D341Med (cell line): ENCODE measurements around the gene WDPCP.
"Not testable (repeated sequence)": the region's sequence is repeated elsewhere in the genome, so short reads cannot be mapped to it uniquely, and the experiment has no call there.

Experiments
- DNase-seq: peaks from one replicate; pipeline ENCODE4 v3.0.0; 2012; ENCODE audit warnings: low spot score

The WDPCP gene

DNA sequence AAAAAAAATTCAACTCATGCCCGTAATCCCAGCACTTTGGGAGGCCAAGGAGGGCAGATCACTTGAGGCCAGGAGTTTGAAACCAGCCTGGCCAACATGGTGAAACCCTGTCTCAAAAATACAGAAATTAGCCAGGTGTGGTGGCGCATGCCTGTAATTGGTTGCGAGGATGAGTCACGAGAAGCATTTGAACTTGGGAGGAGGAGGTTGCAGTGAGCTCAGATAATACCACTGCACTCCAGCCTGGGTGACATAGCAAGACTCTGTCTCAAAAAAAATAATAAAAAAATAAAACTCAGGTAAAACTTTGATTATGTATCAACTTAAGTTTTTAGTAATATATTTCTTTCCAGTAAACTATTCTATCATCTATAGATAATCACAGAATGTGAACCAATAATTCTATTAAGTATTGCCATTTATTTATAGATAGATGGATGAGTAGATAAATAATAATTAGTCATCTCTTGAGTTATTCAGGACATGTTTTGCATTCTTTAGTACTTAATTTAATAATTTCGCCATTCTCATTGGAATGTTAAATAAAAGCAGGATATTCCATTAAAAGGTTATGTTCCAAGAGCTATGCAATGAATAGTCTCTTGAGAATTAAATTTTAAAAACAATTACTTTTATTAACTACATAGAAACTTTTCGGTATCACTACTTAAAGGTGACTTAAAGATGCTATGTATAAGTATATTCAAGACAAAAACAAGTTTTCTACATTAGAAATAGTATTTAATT is 48.7 kb downstream of the WDPCP start:
- no peak for DNase-seq

DNA sequence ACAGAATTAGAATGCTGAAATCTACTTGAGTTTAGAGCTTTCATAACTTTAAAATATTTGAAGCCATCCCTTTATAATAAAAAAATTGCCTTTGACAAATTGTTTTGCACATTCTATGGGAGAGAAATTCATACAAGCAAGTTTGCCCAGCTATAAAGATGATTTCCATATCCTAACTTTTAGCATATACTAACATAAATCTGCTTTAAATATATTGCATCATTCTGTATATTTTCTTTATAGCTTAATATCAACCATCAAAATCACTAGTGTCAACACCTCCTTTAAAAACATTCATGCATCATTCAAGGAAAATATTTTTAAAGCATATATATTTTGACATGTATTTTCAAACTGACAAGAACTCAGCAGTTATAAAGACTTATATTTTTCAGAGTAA is 49.9 kb downstream of the WDPCP start:
- DNase-seq, result no peak

DNA sequence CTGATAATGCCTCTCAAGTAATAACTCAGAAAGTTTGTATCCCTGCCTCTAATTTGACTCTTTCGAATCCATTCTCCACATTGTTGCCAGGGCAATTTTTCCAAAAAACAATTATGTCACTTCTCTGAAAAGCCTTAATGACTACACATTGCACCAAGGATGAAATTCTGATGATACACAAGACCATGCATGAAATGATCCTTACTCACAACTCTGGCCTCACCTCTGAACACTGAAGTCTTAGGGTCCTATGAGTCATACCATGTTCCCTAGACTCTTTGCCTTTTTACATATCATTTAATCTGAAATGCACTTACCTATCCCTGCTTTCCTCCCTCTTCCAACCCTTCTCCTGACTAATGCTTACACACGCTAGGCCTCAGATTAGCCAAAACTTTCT is 51.0 kb downstream of the WDPCP start:
- no peak for DNase-seq

DNA sequence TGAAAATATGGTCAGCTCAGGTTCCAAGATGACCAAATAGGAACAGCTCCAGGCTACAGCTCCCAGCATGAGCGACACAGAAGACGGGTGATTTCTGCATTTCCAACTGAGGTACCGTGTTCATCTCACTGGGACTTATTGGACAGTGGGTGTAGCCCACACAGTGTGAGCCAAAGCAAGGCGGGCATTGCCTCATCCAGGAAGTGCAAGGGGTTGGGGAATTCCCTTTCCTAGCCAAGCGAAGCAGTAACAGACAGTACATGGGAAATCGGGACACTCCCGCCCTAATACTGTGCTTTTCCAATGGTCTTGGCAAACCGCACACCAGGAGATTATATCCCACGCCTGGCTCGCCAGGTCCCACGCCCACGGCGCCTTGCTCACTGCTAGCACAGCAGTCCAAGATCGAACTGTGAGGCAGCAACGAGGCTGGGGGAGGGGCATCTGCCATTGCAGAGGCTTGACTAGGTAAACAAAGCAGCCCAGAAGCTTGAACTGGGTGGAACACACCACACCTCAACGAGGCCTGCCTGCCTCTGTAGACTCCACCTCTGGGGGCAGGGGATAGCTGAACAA is 57.5 kb downstream of the WDPCP start:
- DNase-seq, result no peak

DNA sequence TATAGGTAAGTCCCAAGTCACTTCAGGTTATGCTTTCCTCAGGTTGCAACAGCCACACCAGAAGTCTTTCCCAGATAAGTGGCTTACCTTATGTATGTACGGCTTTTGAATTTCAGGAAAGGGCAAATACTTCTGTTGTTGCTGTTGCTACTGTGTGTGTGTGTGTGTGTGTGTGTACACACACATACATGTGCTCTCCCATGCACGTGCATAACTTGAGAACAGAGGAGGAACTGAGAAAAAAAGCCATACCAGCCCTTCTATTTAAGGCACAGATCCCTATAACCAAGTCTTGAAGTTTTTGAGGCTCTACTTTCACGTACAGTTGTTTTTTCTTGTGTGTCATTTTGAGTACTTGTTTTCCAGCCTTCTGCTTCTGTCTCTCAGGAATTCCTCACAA is 62.4 kb downstream of the WDPCP start:
- DNase-seq, result no peak

DNA sequence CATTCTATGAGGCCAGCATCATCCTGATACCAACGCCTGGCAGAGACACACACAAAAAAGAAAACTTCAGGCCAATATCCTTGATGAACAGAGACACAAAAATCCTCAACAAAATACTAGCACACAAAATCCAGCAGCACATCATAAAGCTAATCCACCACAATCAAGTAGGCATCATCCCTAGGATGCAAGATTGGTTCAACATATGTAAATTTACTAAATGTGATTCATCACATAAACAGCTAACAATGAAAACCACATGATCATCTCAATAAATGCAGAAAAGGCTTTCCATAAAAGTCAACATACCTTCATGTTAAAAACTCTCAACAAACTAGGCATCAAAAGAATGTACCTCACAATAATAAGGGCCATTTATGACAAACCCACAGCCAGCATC is 65.3 kb downstream of the WDPCP start:
- no peak for DNase-seq

DNA sequence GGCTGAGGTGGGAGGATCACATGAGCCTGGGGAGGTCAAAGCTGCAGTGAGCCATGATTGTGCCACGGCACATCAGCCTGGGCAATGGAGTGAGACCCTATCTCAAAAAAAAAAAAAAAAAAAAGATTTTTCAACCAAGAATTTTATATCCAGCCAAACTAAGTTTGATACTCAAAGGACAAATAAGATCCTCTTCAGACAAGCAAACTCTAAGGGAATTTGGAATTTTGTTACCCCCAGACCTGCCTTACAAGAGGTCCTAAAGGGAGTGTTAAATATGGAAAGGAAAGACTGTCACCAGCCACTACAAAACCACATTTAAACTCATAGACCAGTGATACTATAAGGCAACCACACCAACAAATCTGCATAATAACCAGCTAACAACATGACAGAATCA is 67.5 kb downstream of the WDPCP start:
- DNase-seq, result no peak

DNA sequence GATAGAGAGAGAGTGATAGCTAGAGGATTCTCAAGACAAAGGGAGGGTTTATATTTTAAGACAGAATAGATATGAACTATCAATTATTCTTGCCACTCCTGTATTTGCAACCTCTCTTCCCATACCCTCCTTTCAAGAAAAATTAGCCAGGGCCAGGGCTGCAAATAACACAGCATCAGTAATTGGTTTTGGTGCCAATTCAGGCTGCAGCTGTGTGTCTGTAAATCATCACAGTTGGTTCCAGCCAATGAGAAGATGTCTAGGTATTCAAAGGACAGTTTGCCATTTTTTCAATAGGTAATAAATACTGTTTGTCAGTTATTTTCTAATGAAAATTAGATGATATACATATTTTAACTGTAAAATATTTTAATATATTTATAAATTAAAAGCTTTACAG is 73.5 kb downstream of the WDPCP start:
- DNase-seq, result no peak

DNA sequence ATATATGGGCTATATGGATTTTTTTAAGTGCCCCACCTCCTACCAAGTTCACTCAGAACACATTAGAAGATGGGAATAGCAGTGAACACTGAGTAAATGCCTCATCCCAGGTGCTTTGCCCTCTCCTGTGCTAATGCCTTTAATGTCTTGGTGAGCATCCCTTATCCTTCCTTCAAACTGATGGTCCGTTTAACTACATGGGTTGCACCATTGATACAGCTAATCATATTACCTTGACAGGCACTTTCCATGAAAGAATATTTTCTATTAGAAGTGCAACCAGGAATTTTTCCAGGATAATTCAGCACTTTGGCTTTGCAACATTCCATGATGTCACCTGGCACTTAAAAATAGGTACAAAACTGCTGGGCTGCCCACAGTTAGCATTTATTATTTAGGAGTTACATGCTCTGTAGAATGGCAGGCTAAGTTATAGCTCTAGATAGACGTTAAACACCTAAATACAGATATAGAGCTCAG is 74.0 kb downstream of the WDPCP start:
- DNase-seq, result no peak

DNA sequence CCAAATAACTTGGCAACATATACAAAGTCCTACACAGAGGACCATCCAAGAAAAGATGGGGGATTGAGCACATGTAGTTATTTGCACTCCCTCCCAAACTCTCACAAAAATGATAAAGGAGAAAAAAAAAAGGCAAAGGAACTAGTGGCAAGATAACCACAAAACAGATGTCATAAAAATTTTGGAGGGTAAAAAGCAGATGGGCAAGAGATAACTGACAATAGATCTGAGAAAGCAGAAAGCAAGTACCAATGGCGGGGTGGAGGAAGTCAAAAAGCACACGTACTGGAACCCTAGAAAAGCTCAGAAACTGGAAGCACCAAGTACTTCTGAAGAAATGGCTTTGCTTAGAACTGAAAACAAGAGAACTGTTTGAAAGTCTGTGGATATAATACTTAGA is 82.0 kb downstream of the WDPCP start:
- no peak for DNase-seq

DNA sequence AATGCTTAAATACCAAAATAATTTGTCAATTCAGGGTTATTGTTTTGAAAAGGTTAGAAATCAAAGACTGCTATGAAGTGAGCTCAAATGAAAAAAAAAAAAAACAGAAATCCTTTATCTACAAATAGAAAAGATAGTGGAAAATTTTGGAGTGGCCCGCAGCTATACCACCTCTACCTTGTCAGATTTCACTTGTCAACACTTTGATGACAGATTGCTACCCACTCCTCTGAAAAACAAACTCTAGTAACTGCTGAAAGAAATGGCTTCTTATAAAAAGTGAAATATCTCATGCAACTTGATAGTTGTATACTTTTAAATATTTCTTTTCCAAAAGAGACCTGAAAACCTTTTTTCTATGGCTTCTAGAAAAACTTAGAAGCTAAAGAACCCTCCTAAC is 84.5 kb downstream of the WDPCP start:
- no peak for DNase-seq

DNA sequence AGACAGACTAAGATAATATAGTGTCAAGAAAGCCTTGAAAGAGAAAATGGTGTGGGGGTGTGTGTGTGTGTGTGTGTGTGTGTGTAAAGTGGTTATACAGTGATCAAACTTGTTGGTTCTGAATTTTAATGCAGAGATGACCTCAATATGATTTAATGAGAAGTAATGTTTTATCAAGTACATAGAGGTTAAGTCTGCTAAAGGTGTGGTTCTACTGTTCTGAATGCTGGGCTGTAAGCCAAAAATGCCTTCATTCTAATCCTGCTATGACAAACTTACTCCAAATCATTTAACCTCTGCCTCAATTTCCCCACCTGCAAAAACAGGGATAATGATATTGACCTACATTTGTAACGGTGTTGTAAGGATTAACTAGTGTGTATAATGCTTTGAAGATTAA is 87.9 kb downstream of the WDPCP start:
- DNase-seq, result no peak

DNA sequence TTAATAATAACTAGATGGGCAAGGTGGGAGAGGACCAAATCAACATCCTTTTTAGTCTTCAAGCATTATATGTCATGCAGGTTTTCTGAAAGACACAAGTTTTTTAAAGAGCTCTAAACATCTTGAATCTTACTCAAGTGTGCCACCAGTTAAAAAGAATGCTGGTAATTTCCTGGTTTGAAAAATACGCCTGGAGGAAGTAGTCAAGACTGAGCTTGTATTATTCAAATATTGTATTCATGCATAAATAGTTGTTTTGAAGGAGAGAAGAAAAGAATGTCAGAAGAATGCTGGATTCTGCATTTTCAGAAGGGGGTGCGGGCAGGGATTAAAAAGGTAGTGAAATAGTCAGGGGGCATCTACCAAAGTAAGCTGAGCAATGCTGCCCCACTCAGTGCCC is 90.7 kb downstream of the WDPCP start:
- no peak for DNase-seq

DNA sequence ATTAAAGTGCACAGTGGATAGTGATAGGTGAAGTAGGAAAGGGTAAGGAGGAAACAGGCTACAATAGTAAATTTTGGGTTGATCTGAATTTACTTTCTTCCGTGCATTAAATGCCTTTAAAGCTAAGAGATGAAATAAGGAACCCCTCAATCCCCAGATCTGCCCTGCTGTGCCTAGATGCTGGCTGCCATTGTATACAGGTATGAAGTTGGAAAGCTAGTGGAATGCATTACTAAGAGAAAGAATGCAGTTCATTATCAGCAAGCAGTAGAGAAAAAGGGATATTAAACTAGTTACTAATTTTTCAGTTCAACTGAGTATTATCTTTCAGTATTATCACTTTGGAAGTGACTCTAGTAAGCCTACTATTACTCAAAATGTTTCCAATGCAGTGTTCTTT is 93.3 kb downstream of the WDPCP start:
- no peak for DNase-seq

DNA sequence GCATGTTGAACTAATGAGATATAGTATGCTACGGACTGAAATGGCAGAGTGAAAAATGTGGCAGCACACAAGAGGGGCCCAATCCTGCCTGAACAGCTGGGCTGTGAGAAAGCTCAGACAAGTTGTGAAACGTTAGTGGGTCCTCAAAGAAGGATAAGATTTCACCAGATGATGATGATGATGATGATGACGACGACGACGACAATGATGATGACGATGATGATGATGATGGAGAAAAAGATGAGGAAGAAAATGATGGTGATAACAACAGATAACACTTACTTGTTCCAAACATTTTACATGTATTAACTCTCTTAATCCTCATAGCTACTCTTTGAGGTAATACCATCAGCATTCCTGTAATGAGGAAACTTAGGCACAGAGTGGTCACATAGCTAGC is 94.2 kb downstream of the WDPCP start:
- DNase-seq, result no peak

DNA sequence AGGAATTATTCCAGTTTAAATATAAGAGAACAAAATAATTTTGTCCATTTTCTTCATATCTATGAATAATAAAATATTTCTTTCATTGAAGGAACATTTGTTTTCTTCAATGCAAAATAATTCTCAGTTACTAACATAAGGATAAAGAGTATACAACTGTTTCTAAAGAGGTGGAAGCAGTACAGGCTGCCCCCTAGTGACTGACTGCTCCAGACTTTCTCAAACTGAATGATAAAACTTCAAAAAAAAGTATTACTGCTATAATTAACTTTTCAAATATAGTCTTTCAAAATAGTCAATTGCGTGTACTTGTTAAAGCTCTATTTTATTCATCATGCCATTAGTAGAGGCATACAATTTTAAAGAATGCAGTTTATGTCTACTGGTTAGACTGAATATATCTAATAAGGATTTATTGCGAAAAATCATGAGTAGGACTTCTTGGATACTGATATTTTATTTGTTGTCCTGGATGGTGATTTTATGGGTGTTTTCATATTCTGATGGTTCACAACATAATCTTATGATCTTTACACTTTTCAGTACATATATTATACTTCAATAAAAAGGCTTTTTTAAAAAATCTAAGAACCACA is 100.1 kb downstream of the WDPCP start:
- DNase-seq, result peak; percentile 25

DNA sequence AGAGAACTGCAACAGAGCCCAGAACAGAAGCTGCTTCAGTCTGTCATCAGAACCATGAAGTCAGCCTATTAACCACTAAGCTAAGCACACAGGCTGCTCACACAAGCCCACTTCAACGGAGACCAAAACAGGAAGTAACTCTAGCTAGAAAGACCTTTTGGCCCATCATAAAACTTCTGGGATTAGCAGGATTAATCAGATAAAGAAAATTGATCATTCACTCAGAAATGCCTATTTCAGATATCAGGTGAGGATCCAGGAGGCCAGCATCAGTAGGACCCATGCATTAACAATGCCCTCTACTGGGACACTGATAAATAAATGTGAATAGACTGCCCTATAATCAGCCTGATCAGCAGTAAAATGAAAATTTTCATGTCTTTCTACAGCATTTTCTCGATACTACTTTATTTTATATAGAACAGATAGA is 101.4 kb downstream of the WDPCP start:
- DNase-seq, result peak; percentile 19

DNA sequence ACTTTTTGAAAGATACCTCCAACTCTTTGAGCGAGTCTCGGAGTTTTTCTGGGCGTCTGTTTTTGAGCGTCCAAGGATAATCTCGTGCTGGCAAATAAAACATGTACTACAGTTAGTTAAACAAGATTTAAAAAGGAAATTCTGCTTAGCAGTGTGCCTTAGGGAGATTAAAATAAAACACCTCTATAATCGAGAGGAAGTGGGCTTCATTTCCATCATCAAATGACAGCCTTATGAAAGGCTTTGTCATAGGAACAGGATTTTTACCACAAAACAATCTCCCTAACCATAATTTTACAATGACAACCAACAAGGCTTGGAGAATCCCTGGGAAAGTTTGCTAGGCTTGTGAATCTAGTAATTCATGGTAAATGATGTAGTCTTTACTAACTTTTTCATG is 103.4 kb downstream of the WDPCP start:
- DNase-seq, result no peak

DNA sequence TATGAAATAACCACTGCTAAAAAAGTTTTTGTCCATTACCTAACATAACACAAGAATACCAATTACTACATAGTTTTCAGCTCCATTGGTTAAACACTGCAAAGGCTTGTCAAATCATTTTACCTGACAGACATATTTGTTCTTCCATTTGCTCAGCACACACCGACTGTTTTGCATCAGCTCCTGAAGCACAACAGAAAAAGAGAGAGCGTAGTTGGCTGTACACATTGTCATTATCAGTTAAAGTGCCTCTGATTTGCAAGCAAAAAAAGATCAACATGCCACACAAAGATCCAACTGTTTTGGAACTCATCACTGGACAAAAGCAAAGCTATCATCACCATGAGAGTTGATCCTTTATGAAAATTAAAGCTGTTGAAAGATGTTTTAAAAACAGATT is 103.8 kb downstream of the WDPCP start:
- DNase-seq, result no peak

DNA sequence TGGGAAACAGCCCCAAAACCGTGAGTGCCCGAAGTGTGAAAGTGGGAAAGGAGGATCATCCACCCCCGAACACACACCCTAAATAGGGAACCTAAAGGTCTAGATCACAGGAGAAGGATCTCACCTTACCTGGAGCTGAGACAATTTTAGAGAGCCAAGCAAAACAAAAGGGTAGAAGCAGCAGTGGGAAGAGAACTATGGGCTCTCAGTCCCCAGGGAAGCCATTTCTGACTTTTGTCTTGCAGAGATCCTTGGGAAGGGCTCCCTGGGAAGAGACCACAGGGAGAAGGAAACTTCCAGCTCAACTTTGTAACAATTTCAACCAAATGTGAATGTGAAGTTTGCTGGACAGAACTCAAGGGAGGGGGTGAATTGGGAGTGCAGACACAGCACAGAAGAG is 110.6 kb downstream of the WDPCP start:
- no peak for DNase-seq

DNA sequence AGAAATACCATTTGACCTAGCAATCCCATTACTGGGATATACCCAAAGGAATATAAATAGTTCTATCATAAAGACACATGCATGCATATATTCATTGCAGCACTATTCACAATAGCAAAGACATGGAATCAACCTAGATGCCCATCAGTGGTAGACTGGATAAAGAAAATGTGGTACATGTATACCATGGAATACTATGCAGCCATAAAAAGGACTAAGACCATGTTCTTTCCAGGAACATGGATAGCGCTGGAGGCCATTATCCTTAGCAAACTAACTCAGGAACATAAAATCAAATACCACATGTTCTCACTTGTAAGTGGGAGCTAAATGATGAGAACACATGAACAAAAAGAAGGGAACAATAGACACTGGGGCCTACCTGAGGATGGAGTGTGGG is 119.0 kb downstream of the WDPCP start:
- not testable (repeated sequence) for DNase-seq

DNA sequence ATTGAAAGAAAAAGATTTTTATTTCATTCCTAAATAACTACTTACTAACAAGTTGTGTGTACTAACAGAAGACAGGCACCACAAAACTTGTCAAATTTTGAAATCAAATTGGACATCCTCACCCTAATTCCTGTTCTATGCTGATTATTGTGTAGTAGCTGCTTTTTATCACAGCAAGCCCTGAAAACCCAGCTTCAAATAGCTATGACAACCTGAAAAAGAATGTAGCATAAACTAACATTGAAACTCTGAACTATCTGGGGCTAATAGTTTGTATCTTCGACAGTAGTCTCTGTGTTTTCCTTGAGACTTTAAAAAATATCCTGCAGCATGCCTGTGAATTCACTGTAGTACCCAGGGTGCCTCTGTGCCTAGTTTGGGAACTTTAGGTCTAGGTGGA is 122.6 kb downstream of the WDPCP start:
- DNase-seq, result no peak

DNA sequence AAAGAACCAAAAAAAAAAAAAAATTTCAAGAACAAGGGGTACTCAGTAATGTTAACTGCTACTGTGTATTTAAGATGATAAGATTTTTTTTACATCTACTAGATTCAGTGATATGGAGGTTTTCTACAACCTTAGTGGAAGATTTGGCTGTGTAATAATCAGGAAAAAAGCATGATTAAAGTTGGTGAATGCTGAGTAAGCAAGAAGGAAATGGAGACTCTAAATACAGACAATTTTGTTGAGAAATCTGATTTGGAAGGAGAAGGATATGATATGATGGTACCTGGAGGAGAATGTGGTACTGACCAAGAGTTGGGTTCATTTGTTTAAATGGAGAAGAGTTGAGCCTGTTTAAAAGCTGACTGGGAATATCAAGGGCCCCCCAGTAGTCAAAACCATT is 125.1 kb downstream of the WDPCP start:
- no peak for DNase-seq

DNA sequence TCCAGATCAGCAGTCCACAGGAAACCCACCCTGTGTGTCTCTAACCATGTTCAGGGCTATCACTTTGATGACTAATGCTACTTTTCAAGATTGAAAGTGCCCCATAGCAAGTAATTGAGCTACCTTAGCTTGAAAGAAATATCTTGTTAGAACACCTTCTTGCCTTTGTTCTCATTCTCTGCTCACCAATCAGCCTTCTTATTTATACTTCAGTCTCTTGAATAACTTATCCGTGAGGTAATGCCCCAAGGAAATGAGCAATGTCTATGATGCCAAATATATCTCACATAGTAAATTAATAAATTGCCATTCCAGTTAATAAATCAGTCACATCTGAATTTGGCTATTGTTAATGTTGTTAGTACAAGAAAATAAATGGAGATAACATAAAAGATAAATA is 141.6 kb downstream of the WDPCP start:
- no peak for DNase-seq
